SHP77 treated with DMSO at 0.1 percent for 48 hours (cell line): ENCODE results near the gene DIP2B.

ENCODE experiments used
- DNase-seq: peaks from one replicate; lab custom pipeline; 2025; lab: John Stamatoyannopoulos, UW

DIP2B gene

DNA sequence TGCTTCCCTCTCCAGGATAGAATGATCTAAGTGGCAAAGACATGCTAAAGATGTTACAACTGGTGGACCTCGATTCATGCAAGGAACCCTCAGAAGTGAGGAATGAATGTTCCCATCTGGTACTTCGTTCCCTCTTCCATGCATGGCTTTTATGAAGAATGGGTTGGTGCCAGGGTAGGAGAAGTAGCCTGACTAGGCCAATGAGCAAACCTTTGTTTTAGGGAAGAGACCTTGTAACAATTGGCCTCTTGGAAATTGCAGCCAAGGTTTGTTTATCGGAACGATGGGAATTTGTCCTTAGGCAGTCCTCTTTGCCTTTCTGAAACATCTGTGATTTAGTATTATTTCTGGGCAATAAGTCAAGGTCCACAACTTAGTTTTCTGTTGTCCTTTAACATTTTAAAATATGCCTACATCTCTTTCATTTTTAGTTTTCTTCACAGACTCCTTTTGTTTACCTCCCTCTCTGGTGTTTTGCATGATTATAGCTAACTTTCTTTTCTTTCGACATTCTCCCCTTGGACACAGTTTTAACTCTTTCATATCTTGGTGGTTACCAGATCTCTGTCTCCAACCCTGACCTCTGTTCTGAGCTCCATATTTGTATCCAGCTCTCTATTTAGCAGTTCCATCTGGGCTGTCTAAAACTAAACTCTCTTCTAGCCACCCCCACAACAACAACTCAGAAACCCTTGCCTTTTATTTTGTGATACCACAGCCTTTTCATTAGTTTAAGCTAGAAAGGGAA is 70.0 kb downstream of the DIP2B start:
- no peak for DNase-seq

DNA sequence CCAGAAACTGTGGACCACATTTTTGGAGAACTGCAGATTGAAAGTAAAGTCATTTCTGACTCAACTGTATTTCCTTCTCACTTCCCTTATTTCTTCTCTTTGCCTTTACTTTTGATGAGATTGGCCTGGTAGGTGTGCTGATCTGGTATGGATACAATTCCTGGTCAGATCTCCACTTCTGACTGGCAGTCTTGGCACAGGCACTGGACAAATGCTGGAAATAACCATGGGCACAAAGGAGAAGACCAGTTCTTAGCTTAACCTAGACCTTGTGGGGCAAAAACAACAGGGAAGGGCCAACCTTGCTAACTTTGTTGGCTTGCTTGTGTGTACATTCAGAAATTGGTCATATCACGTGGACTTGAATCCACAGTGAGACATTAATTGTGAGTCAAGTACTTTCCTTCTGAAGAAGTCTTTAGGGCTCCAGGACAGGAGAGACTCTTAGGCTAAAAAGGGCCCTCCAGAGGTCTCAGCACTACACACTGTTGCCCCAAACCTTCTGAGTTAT is 75.0 kb downstream of the DIP2B start:
- no peak for DNase-seq

DNA sequence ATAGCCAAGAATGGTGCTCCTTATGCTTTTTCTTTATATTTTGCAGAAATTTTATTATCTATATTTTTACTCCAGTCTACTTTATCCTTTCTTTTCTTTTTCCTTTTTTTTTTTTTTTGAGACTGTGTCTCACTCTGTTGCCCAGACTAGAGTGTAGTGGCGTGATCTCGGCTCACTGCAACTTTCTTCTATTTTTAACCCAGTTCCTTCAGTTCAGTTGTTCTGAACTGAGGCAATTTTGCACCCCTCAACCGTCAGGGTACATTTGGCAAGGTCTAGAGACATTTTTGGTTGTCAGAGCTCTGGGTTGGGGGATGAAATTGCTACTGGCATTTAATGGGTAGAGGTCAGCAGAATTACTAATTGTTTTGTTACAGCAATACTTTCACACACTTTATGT is 75.7 kb downstream of the DIP2B start:
- no peak for DNase-seq

DNA sequence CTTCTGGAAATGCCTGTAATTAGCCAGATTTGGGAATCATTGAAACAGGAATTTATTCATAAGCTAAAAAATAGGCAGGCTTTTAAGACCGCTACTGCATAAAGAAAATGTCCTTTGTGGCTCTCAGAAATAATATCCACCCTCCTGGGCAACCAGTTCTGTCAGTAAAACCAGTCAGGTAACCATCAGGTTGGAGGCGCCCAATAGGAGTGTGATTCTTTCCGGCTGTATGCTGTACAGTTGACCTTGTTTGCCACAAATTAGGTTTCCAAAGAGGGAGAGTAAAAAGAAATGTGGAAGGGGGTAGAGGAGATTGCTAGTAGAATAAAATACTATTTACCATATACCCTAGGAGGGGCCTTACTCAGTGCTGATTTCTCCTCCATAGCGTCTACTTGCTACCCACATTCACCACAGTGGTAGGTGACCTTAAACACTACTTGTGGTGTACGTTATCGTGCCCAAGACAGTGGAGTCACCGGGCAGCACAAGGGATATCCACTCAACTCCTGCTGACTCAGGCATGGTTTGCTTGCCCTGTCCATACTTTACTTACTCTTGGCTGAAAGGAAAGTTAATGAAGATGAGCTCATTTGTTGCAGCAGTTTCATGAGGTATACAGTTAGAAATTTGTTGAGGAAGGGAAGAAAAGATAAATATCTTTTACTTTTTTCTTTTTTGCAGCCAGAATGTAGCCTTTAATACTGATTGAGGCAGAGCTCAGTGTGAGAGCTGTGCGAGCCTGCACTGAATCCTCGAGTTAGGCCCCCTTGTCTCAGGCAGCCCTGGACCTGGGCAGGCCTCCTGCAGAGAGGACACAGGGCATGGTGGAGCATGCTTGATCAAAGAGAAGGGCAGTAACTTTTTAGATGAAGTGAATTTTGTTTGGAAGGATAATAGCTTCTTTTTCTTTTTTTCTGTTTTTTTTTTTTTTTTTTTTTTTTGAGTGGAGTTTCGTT is 76.7 kb downstream of the DIP2B start:
- DNase-seq, result no peak

DNA sequence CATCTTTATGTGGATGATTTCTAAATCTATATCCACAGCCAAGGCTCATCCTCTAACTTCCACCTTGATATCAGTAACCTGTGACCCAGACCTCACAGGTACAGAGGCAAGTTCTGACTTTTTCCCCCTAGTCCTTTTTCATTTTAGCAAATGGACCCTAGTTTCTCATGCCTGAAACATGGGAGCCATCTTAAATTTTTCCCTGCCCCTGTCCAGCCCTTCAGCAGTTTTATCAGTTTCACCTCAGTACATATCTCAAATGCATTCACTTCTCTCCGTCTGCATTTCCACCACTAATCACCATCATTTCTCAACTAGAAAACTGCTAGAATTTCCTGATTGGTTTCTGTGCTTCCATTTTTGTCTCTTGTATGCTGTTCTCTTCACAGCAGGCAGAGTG is 79.3 kb downstream of the DIP2B start:
- DNase-seq, result no peak

DNA sequence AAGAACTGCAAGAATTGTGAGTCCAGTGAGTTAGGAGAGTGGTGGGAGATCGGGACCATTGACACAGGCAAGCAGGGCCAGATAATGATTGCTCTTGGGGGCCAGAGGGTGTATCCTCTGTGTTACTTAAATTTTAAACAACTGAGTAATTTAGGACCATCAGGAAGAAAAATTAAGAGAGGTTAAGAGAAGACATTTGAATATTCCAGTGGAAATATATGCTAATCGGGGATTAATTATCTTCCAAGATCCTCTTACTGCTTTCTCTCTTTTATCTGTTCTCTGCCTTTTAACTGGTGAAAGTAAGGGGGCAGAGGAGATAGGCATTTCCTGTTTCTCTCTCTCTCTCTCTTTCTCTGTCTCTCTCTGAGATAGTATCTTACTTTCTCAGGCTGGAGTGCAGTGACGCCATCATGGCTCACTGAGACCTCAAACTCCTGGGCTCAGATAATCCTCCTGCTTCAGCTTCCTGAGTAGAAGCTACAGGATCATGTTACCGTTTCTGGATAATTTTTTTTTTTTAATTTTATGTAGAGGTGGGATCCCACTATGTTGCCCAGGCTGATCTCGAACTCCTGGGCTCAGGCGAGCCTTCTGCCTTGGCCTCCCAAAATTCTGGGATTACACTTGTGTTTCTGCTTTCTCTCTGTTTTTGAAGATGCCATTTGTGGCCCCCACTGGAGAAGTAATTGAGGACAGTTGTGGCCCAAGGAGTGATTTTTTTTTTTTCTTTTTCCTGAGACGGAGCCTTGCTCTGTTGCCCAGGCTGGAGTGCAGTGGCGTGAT is 85.1 kb downstream of the DIP2B start:
- no peak for DNase-seq

DNA sequence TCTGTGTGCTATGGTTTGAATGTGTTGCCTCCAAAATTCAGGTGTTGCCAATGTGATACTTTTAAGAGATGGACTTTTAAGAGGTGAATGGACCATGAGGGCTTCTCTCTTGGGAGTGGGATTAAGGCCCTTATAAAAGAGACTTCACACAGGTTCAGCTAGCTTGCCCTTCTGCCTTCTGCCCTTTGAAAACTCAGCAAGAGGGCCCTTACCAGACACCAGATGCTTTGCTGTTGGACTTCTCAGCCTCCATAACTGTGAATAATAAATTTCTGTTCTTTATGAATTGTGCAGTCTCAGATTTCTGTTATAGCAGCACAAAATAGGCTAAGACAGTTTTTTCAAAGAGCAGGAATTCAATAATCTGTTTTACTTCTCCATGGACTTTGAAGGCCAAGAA is 86.1 kb downstream of the DIP2B start:
- DNase-seq, result no peak

DNA sequence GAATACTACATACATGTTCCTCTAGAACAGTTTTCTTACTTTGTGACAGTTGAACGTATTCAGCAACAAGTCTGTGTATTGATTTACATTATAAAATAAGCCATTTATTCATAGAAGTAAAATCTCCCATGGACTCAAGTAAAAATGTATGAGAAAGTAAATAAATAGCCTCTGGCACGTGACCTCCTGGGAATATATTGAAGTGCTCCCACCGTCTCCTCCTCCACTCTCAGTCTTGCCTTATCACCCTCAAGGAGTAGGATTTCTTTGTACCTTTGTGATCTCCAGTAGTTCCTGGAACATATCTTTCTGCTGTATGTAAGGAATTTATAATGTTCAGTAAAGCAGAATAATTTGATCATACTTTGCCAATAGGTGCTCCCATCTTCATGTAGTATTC is 90.9 kb downstream of the DIP2B start:
- DNase-seq, result no peak

DNA sequence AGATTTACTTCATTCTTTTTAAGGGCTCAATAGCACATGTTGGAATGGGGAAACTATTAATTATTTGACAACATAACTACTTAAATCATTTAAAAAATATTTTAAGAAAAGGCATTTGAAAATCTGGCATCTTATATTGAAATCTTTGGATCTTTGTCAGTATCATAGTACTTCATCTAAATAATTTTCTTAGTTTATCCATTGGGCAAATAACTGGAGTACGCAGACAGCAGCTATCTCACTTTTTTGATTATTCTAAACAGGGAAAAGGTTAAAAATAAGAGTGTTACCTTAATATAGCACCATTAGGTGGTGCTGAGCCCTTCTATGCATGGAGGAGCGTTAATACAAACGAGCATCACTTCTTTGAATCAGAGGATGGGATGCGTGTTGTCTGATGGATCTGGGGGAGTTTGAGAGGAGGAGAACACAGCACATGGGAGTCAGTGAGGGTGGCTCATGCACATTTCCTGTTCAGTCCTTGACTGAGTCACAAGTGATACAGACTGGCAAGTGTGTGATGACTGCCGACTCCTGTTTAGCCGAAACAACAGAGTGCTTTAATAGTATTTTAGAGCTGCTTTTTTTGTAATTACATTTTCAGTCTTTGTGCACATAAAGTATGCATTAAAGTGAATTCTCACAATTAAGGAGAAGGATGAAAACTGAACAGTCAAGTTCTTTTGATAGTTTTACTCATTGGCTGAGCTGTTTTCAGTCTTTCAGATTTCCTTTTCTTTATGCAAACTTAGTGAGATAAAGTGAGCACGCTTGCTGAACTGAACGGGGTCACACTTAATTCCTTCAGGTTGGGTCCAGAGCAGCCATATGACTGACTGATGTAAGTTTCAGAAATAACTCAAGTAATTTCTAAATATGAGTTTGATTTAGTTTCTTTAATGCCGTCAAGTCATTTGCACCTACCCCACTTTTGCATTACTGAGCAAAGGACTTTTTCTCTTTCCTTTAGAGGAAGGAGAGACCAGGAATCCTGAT is 92.7 kb downstream of the DIP2B start:
- DNase-seq, result no peak

DNA sequence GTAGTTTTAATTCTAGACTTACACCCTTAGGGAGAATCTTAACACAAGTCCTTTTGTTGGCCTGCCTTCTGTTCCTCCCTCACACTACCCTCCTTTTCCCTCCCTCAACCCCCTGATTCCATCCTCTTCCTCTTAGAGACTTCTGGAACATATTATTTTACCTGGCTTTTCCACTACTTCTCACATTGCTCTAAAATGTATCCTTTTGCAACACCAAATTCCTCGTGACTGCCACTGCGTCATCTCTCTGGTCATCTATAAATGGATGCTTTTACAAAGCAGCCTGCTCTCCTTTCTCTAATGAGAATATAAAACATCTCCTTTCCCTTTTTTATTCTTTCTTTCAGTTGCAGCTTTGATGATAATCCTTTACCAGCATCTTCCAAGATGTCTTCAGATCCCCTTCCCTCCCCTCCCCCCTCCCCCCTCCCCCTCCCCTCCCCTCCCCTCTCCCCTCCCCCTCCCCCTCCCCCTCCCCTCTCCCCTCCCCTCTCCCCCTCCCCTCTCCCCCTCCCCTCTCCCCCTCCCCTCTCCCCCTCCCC is 93.6 kb downstream of the DIP2B start:
- no peak for DNase-seq

DNA sequence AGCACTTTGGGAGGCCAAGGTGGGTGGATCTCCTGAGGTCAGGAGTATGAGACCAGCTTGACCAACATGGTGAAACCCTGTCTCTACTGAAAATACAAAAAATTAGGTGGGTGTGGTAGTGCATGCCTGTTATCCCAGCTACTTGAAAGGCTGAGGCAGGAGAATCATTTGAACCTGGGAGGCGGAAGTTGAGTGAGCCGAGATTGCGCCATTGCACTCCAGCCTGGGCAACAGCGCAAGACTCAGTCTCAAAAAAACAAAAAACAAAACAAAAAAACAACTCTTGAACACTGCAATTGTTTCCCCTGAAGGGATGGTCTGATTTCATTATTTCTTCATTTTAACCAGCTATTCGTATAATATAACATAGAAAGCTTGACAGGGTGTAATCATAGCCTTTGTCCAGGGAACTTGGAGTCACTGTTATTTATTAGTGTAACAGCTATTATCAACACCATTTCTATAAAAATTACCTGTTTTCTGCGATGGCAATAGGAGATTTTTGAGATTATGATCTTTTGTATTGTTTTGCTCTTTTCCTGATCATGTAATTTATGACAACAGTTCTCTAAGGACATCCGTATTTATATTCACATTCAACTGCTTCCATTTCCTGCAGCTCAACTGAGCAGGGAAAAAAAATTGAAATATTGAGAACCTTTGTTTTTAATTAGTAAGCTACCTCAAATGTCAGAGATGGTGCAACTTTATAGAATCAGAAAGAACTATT is 94.7 kb downstream of the DIP2B start:
- no peak for DNase-seq

DNA sequence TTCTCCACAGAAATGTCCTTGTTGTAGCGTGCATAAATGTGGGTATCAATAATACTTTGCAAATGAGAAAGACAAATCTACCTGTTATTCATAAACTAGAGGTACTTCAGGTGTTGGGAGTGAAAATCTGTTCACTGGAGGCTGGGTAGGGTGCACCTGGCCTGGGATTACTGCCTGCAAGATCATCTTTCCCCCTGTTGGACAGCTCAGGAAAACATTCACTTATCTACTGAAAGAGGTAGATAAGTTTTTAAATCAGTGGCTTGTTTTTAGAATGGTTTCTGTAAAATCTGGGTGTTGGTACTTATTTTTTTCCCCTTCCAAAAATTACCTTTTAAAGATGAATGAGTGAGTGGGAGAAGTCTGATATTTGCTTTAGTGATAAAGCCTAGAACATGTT is 95.6 kb downstream of the DIP2B start:
- no peak for DNase-seq

DNA sequence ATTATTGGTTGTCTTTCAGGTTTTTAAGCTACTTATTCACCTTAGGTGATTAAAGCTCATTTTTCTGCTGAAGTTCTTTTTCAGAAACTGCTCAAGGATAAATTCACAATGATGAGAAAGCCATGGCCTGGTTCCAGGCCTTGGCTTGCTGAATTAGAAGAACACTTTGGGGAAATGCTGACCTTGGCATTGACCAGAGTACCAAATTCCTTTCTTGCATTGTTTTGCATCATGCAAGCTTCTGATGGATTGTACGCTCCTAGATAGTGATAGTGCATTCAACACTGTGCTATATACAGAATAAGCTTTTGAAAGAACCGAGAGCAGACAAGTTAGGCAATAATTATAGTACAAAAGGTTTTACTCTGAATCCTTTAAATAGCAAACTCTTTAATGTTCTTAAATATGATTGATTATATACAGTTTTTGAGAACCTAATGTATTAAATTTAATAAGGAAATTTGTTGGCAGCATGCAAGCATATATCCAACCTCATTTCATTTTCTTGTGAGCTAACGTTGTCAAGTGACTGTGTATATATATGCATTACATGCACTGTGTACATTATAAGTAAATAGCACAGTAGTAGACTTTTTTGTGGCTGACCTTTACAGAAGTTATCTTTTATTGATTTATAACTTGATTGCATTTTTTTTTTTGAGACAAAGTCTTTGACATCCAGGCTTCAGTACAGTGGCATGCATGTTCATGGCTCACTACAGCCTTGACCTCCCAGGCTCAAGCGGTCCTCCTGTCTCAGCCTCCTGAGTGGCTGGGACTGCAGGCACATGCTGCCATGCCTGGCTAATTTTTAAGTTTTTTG is 99.2 kb downstream of the DIP2B start:
- DNase-seq, result no peak

DNA sequence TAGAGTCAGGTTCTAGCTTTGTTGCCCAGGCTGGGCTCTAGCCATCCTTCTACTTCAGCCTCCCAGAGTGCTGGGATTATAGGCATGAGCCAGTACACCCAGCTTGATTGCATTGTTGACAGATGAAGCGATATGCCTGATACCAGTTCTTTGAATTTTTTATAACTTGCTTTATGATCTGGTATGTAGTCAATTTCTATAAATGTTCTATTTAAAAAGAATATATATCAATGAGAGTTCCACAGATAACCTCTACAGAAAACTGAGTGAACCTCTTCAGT is 99.8 kb downstream of the DIP2B start:
- DNase-seq, result no peak

DNA sequence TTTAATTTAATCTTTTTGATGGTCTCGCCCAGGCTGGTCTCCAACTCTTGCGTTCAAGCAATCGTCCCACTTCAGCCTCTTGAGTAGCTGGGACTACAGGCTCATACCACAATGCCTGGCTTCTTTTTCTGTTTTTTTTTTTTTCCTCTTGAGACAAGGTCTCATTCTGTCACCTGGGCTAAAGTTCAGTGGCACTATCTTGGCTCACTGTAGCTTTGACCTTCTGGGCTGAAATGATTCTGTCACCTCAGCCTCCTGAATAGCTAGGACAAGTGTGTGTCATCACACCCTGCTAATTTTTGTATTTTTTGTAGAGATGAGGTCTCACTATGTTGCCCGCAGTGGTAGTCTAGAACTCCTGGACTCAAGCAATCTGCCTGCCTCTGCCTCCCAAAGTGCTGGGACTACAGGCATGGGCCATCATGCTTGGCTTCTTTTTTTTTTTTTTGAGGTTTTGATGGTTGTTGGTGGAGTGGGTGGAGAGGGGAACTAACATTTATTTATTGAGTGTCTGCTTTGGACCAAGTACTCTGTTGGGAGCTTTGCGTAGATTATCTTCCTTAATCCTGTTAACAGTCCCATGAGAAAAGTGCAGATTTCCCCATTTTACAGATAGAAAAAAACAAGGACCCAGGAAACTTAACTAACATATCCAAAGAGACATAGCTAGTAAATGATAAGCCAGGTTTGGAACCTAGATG is 102.0 kb downstream of the DIP2B start:
- DNase-seq, result no peak

DNA sequence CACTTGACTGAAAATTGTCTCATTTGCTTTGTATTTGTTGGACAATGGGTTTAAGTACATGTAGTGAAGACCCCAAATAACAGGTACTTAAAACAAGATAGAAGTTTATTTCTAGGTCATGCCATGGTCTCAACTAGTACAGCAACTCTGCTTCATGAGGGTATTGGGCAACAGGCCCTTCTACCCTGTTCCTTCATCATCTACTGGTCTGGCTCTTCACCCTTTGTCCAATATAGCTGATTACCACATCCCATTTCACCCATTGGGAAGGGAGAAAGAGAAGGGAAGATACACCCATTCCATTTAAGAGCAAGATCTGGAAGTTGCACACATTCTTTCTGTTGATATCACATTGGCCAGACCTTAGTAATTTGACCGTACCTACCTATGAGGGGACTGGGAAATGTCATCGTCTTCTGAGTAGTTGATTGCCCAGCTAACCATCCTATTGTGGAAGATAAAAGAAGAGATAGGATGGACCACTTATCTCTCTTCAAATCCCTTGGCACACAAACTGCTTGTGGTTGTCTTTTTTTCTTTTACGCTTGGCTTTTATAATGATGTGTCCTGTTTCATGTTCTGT is 104.6 kb downstream of the DIP2B start:
- no peak for DNase-seq

DNA sequence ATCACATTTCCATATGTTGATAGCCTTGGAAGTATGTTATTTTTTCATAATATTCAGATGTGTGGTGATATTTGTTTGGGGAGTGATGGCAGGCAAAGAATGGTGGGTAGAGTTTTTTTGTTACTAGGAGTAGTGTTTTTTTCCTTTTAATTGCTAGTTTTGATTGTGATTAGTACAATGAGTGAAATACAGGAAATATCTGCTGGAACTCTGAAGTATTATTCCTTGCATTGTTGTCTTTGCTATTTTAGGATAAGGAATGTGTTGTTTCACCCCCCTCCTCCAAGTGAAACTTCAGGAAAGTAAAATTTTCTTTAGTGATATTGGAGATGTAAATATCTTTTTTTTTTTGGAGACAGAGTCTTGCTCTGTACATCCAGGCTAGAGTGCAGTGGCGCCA is 105.4 kb downstream of the DIP2B start:
- no peak for DNase-seq

DNA sequence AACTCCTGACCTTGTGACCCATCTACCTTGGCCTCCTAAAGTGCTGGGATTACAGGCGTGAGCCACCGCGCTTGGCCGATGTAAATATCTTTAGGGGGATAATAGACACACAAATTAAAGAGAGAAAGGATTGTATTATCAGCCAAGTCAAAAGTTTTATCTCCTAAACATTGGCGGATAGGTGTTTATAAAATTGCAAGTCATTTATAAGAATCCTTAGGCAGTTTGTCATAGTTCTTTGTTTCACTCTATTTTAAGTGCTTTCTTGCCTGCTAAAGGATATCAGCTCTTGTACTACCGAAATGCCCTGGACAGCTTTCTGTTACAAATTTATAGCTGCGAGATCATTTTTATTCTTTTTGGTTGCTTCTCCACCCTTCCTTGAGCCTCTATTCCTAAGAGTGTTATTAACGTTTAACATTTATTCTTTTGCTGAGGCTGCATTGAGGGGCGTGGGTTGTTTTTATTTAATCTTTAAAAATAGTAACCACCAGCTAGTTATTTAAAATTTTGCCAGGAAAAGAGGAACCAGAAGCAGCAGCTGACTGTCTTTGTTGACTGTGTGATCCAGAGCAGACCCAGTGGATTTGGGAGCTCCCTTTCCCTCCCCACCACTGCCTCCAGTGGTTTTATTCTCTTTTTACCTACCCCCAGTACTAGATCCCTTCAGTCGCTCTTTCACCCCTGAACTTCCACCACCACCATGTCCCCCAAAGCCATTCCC is 106.4 kb downstream of the DIP2B start:
- no peak for DNase-seq
